HG03103 (cell line): ENCODE results near the gene SLC47A1.
"Not testable (repeated sequence)": the region's sequence is repeated elsewhere in the genome, so short reads cannot be mapped to it uniquely, and the experiment has no call there.

Experiments used
- ATAC-seq: cut with Tn5 transposase; IDR thresholded peaks from one replicate; pipeline ENCODE4 v1.9.1; 2021; ENCODE audit warnings: low read depth; ENCODE audit not compliant: unreplicated experiment

Gene SLC47A1

GRCh38 chr17:19519388-19520291 lies 14.0 kb upstream of the SLC47A1 start:
- ATAC-seq: not testable (repeated sequence)

- ATAC-seq: no peak
These were observed 13.0 kb upstream of the SLC47A1 start for GRCh38 chr17:19520641-19521040.

GRCh38 chr17:19523690-19524089 lies 10.0 kb upstream of the SLC47A1 start:
- ATAC-seq: no peak

GRCh38 chr17:19526950-19527349 lies 6.7 kb upstream of the SLC47A1 start:
- ATAC-seq: not testable (repeated sequence)

GRCh38 chr17:19531780-19532501 lies 1.7 kb upstream of the SLC47A1 start:
- no peak for ATAC-seq

- ATAC-seq: no peak
These were observed 477 bp upstream of the SLC47A1 start for GRCh38 chr17:19533036-19533717.

- ATAC-seq: no peak
These were observed 1.0 kb downstream of the SLC47A1 start for GRCh38 chr17:19534562-19535149.

GRCh38 chr17:19537111-19537510 lies 3.5 kb downstream of the SLC47A1 start:
- ATAC-seq: no peak

GRCh38 chr17:19538095-19539039 lies 4.7 kb downstream of the SLC47A1 start:
- ATAC-seq: no peak

GRCh38 chr17:19539040-19539399 lies 5.4 kb downstream of the SLC47A1 start:
- no peak for ATAC-seq

- no peak for ATAC-seq
These were observed 6.2 kb downstream of the SLC47A1 start for GRCh38 chr17:19539841-19540311.

- ATAC-seq: no peak
These were observed 7.2 kb downstream of the SLC47A1 start for GRCh38 chr17:19540706-19541370.

GRCh38 chr17:19541445-19541844 lies 7.8 kb downstream of the SLC47A1 start:
- ATAC-seq: no peak

GRCh38 chr17:19542247-19542646 lies 8.6 kb downstream of the SLC47A1 start:
- no peak for ATAC-seq

GRCh38 chr17:19544366-19544765 lies 10.7 kb downstream of the SLC47A1 start:
- no peak for ATAC-seq

GRCh38 chr17:19546289-19547065 lies 12.8 kb downstream of the SLC47A1 start:
- ATAC-seq: no peak

GRCh38 chr17:19549746-19550623 lies 16.3 kb downstream of the SLC47A1 start:
- ATAC-seq: no peak
